ENCODE measurements around the gene RPS14. TPM values are rescaled to one million over a fixed set of nuclear protein-coding genes. Genes with fewer than 3 reads are reported as not detected.

RPS14 gene
- total and polyA plus RNA-seq, 9 of the 15 experiments (the other 6 are each of a cell fraction or from before 2014, with no cell fraction given) = 1,824 to 5,983 (median 3,017) TPM

DNA sequence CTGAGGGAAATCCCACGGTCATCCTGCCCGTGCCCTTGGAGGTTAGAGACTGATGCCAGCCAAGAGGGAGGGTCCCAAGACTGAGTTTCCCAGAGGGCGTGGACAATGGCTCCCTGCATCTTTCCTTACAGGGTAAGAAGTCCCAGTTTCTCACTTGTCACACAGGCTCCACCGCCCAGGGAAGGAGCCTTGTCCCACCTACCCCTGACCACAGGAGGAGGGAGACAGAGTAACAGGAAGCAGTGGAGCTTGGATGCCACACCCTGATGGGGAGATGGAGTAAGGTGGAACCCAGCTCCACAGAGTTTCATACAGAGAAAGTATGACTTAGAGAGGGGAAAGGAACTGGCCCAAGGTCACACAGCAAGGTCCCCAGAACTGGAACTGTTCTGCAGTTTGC is 27.5 kb downstream of the RPS14 start:
- FAIRE-seq = no peak
- no peaks in the 10 kb centered on the region for H3K79me2 ChIP-seq (ENCODE audit: control insufficient read depth, insufficient read depth, low read length)
- CTCF ChIA-PET (ENCODE audit: low intra/inter-chr PET ratio) = no interaction called here

More for the DNA sequence above, 27.5 kb downstream of the RPS14 start:
- H3K4me2 ChIP-seq (ENCODE audit: insufficient read depth, low read length) = no peak overlapping the region
- no peak overlapping the region for H2AFZ ChIP-seq (ENCODE audit: low read depth, low read length)
- no peak overlapping the region for H3K27ac ChIP-seq (ENCODE audit: extremely low read depth, low read depth, low read length)
- intact Hi-C loops (cut with micrococcal nuclease) (no loop called here), in situ Hi-C loops (cut with MboI) (no loop called here)
- H3K4me1 ChIP-seq (replicated peaks in 1 of 2; ENCODE audit: control insufficient read depth in 2 of 2, insufficient read depth in 2 of 2, low read length in 2 of 2) = no peaks in the 10 kb centered on the region; a peak in 2 of 5 replicates
- H3K9ac ChIP-seq (ENCODE audit: insufficient read depth in 1 of 2, low read depth in 2 of 2, low read length in 2 of 2) = no peak overlapping the region; a peak in 1 of 4 replicates
- no peaks in the 10 kb centered on the region for H3K9me3 ChIP-seq (replicated peaks; ENCODE audit: control insufficient read depth, insufficient read depth, low read depth, low read length)
- ATAC-seq = 0 out of 3 replicates have a peak, but pooled peaks have one; percentile 30
- H3K4me3 ChIP-seq = no peak overlapping the region
- BruUV-seq (replicated peaks) = no TSS peak
- H3K36me3 ChIP-seq (ENCODE audit: control insufficient read depth, insufficient read depth, low read length) = no peaks in the 10 kb centered on the region
- no peak for DNase-seq (ENCODE audit: extremely low read depth in 1 of 4, low spot score in 3 of 4)
- 0% methylated on average over 3 of the region's 4 CpGs for WGBS (ENCODE audit: insufficient coverage, low coverage, missing lambda C conversion rate)
- no peaks in the 10 kb centered on the region for H4K20me1 ChIP-seq (replicated peaks; ENCODE audit: control insufficient read depth, insufficient read depth, low read length)
- POLR2A ChIA-PET = interaction anchor here (0.6 to 1.2 kb wide), 3 partner anchors 10 to 127 kb away, joined by 3 to 5 read pairs (median 3); no protein-coding TSS in a partner anchor
- TF ChIP-seq PCBP1 (IDR thresholded peaks at IDR 0.05; ENCODE audit: low read depth, low read length, poor library complexity, severe bottlenecking) = no peak
- TF ChIP-seq, protein P1, sequence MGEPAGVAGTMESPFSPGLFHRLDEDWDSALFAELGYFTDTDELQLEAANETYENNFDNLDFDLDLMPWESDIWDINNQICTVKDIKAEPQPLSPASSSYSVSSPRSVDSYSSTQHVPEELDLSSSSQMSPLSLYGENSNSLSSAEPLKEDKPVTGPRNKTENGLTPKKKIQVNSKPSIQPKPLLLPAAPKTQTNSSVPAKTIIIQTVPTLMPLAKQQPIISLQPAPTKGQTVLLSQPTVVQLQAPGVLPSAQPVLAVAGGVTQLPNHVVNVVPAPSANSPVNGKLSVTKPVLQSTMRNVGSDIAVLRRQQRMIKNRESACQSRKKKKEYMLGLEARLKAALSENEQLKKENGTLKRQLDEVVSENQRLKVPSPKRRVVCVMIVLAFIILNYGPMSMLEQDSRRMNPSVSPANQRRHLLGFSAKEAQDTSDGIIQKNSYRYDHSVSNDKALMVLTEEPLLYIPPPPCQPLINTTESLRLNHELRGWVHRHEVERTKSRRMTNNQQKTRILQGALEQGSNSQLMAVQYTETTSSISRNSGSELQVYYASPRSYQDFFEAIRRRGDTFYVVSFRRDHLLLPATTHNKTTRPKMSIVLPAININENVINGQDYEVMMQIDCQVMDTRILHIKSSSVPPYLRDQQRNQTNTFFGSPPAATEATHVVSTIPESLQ (CRISPR knock-in tag; IDR thresholded peaks at IDR 0.05) = no peak
- TF ChIP-seq, protein P2, sequence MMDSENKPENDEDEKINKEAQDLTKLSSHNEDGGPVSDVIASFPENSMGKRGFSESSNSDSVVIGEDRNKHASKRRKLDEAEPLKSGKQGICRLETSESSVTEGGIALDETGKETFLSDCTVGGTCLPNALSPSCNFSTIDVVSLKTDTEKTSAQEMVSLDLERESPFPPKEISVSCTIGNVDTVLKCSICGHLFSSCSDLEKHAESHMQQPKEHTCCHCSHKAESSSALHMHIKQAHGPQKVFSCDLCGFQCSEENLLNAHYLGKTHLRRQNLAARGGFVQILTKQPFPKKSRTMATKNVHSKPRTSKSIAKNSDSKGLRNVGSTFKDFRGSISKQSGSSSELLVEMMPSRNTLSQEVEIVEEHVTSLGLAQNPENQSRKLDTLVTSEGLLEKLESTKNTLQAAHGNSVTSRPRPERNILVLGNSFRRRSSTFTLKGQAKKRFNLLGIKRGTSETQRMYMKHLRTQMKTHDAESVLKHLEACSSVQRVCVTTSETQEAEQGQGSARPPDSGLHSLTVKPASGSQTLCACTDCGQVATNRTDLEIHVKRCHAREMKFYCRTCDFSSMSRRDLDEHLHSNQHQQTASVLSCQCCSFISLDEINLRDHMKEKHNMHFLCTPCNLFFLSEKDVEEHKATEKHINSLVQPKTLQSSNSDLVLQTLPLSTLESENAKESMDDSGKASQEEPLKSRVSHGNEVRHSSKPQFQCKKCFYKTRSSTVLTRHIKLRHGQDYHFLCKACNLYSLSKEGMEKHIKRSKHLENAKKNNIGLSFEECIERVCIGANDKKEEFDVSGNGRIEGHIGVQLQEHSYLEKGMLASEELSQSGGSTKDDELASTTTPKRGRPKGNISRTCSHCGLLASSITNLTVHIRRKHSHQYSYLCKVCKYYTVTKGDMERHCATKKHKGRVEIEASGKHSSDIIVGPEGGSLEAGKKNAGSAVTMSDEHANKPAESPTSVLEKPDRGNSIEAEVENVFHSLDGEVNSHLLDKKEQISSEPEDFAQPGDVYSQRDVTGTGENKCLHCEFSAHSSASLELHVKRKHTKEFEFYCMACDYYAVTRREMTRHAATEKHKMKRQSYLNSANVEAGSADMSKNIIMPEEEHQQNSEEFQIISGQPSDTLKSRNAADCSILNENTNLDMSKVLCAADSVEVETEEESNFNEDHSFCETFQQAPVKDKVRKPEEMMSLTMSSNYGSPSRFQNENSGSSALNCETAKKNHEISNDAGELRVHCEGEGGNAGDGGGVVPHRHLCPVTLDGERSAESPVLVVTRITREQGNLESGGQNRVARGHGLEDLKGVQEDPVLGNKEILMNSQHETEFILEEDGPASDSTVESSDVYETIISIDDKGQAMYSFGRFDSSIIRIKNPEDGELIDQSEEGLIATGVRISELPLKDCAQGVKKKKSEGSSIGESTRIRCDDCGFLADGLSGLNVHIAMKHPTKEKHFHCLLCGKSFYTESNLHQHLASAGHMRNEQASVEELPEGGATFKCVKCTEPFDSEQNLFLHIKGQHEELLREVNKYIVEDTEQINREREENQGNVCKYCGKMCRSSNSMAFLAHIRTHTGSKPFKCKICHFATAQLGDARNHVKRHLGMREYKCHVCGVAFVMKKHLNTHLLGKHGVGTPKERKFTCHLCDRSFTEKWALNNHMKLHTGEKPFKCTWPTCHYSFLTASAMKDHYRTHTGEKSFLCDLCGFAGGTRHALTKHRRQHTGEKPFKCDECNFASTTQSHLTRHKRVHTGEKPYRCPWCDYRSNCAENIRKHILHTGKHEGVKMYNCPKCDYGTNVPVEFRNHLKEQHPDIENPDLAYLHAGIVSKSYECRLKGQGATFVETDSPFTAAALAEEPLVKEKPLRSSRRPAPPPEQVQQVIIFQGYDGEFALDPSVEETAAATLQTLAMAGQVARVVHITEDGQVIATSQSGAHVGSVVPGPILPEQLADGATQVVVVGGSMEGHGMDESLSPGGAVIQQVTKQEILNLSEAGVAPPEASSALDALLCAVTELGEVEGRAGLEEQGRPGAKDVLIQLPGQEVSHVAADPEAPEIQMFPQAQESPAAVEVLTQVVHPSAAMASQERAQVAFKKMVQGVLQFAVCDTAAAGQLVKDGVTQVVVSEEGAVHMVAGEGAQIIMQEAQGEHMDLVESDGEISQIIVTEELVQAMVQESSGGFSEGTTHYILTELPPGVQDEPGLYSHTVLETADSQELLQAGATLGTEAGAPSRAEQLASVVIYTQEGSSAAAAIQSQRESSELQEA (IDR thresholded peaks at IDR 0.05; ENCODE audit: low read depth) = no peak
- H3K9me1 ChIP-seq (ENCODE audit: control insufficient read depth, insufficient read depth, low read length) = no peaks in the 10 kb centered on the region
- peaks cover 5 to 9% of the 10 kb centered on the region in 2 experiments; a peak in 4 of 5 replicates for H3K27me3 ChIP-seq (ENCODE audit: control insufficient read depth in 2 of 2, insufficient read depth in 2 of 2, low read length in 2 of 2)
